ENCODE results near the gene KHK.

Gene KHK

DNA sequence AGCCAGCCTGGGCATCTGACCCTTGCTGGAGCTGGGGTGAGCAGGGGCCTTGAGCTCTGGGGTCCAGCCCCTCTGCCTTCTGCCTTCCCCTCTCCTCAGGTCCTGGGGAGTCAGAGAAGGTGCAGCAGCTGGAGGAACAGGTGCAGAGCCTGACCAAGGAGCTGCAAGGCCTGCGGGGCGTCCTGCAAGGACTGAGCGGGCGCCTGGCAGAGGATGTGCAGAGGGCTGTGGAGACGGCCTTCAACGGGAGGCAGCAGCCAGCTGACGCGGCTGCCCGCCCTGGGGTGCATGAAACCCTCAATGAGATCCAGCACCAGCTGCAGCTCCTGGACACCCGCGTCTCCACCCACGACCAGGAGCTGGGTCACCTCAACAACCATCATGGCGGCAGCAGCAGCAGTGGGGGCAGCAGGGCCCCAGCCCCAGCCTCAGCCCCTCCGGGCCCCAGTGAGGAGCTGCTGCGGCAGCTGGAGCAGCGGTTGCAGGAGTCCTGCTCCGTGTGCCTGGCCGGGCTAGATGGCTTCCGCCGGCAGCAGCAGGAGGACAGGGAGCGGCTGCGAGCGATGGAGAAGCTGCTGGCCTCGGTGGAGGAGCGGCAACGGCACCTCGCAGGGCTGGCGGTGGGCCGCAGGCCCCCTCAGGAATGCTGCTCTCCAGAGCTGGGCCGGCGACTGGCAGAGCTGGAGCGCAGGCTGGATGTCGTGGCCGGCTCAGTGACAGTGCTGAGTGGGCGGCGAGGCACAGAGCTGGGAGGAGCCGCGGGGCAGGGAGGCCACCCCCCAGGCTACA is 4.4 kb upstream of the KHK start:
- no peak for DNase-seq (ENCODE audit: low read depth)

DNA sequence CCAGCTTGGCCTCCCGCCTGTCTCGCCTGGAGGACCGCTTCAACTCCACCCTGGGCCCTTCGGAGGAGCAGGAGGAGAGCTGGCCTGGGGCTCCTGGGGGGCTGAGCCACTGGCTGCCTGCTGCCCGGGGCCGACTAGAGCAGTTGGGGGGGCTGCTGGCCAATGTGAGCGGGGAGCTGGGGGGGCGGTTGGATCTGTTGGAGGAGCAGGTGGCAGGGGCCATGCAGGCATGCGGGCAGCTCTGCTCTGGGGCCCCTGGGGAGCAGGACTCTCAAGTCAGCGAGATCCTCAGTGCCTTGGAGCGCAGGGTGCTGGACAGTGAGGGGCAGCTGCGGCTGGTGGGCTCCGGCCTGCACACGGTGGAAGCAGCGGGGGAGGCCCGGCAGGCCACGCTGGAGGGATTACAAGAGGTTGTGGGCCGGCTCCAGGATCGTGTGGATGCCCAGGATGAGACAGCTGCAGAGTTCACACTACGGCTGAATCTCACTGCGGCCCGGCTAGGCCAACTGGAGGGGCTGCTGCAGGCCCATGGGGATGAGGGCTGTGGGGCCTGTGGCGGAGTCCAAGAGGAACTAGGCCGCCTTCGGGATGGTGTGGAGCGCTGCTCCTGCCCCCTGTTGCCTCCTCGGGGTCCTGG is 3.7 kb upstream of the KHK start:
- no peak for DNase-seq (ENCODE audit: low read depth)

DNA sequence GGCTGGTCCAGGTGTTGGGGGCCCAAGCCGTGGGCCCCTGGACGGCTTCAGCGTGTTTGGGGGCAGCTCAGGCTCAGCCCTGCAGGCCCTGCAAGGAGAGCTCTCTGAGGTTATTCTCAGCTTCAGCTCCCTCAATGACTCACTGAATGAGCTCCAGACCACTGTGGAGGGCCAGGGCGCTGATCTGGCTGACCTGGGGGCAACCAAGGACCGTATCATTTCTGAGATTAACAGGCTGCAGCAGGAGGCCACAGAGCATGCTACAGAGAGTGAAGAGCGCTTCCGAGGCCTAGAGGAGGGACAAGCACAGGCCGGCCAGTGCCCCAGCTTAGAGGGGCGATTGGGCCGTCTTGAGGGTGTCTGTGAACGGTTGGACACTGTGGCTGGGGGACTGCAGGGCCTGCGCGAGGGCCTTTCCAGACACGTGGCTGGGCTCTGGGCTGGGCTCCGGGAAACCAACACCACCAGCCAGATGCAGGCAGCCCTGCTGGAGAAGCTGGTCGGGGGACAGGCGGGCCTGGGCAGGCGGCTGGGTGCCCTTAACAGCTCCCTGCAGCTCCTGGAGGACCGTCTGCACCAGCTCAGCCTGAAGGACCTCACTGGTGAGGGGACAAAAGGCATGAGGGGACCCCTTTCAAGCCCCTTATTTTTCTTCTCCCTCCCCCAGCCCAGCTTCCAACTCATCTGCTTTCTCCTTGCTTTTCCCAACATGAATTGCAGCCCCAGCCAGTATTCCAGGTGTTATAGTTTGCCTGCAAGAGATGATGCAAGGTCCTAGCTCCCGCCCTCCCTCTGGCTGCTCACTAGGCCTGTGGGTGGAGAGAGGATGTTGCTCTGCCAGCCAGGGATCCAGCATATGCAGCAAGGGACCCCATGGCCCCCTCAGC is 2.9 kb upstream of the KHK start:
- no peak for DNase-seq (ENCODE audit: low read depth)

DNA sequence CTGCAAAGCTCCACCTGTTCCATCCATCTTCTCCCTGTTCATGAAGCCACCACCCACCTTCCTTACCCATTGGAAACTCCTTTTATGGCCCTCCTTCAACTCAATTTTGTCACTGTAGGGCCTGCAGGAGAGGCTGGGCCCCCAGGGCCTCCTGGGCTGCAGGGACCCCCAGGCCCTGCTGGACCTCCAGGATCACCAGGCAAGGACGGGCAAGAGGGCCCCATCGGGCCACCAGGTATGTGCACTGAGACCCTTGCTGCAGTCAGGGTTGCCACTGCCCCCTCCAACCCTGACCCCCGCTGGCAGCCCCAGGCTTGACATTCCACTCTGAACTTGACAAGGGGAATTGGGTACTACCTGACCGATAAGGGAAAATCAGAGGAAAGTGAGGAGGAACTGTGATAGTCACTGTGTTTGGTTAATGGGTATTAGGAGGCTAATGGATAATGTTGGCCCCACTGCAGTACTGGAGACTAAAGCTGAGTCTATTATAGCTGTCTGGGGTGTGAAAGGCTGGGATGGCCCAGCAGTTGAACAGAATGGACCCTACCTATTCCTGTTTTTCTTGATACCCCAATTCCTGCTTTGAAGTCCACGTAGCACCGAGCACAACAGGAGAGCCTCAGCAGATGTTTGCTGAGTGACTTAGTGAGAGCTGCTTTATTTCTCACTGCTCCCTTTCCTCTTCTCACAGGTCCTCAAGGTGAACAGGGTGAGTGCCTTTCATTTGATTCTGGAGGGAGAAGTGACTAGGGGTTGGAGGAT is 2.1 kb upstream of the KHK start:
- no peak for DNase-seq (ENCODE audit: low read depth)

DNA sequence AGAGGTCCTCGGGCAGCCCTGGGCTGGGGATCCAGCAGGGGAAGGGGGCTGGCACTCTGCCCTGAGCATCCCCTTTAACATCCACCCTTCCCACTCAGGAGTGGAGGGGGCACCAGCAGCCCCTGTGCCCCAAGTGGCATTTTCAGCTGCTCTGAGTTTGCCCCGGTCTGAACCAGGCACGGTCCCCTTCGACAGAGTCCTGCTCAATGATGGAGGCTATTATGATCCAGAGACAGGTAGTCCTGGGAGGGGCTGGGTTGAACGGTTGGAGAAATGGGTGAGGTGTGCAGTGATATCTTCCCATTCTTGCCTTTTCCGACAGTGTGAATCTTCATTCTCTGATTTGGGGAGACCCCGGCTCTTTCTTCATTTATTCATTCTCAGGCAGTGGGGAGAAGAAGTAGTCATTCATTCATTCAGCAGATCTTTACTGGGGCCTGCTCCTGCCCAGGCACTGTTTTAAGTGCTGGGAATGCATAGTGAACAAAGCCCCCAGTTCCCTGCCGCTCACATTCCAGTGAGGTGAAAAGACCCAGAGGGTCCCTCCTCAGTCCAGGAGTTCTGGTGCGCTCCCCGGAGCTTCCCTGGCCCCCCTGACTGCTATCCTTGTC is 1.4 kb upstream of the KHK start:
- DNase-seq (ENCODE audit: low read depth), result no peak

DNA sequence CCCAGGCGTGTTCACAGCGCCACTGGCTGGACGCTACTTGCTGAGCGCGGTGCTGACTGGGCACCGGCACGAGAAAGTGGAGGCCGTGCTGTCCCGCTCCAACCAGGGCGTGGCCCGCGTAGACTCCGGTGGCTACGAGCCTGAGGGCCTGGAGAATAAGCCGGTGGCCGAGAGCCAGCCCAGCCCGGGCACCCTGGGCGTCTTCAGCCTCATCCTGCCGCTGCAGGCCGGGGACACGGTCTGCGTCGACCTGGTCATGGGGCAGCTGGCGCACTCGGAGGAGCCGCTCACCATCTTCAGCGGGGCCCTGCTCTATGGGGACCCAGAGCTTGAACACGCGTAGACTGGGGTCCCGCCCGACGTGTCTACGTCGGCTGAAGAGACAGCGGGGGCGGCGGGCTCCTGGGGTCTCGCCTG is 891 bp upstream of the KHK start:
- DNase-seq (ENCODE audit: low read depth), result no peak

DNA sequence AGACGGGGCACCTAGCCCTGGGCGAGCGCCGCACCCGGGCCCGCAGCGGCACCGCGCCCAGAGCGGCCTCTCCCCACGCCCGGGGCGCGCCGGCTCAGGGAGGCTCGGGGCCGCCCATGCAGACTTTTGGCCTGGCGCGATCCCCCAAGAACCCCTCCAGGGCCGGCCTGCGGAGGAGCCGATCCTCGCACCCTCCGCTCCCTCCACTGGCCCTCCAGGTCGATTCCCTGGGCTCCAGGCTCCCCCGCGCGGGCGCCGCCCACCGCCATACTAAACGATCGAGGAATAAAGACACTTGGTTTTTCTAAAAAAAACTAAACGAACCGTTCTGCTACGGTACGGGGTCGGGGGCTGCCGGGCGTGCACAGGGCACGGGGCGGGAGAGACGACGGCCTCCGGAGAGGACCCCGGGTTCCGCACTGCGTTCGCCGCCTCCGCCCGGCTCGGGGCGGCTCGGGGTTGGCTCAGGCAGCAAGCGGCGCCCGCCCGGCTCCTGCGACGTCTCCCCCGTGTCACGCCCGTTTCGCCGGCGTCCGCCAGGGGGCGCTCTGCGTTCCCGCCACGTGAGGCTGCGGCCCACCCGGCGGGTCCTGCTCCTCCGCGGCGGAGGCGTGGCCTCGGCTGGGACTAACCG is 365 bp upstream of the KHK start:
- peak; percentile 94 for DNase-seq (ENCODE audit: low read depth)

DNA sequence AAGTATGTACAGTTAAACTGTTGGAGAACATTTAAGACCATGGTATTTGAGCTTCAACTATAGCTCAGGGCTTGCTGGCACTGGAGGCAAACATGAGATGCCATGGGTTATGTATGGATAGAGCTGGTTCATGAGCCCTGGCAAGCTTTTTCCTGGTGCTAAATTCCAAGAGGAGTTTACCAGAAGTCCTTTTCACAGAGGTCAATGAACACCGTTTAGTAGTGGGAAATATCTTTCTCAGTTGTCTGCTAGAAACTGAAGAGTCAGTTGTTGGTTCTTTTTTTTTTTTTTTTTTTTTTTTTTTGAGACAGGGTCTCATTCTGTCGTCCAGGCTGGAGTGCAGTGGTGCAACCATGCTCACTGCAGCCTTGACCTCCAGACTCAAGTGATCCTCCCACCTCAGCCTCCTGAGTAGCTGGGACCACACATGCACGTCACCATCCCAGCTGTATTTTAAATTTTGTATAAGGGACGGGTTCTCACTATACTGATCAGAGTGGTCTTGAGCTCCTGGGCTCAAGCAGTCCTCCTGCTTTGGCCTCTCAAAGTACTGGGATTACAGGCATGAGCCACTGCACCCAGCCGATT is 1.3 kb downstream of the KHK start:
- no peak for DNase-seq (ENCODE audit: low read depth)

DNA sequence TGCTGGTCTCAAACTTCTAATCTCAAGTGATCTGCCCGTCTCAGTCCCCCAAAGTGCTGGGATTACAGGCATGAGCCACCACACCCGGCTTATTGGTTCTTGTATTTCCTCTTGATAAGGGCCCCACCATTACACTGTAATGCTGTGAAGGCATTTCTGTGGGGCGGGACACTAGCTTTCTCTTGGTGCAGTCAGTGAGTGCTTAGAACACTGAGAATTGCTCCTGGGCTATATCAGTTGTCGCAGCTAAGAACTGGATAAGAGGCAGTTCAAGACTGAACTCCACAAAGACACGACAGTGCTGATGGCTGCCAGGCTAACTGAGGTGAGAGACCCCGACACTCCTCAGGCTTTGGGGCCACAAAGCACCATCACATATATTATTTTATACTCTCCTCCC is 2.1 kb downstream of the KHK start:
- no peak for DNase-seq (ENCODE audit: low read depth)

DNA sequence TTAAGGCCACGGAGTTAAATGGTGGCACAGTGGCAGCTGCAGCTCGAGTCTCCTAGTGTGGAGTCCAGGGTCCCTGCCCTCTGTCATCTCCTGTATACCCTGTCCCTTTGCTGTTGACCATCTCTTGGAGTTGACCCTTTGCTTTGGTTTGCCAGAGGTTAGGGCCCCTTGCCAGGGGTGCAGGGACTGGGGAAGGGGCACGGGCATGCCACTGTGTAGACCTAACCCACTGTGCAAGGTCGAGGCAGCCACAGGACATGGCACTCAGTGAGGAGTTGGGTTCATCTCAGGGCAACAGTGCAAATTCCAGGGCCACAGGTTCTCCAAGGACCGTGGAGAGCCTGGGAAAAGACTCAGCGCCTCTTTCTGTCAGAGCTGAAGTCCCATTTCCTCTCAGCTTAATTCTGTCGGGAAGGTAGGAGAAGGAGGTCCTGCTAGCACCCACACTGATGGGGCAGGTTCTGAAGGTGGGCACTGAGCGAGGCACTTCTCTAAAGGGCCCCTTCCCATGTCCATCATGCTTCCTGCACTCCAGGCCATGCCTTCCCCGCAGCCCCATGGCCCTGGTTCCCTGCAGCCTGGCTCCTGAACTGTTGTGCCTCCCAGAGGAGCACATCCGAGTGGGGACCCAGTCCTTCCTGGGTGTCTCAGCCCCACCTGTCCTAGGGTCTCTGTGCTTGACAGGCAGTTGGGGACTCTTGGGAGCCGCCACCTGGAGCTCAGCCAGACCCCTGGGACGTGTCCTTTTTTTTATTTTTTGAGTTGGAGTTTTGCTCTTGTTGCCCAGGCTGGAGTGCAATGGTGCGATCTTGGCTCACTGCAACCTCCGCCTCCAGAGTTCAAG is 2.8 kb downstream of the KHK start:
- DNase-seq (ENCODE audit: low read depth), result no peak

DNA sequence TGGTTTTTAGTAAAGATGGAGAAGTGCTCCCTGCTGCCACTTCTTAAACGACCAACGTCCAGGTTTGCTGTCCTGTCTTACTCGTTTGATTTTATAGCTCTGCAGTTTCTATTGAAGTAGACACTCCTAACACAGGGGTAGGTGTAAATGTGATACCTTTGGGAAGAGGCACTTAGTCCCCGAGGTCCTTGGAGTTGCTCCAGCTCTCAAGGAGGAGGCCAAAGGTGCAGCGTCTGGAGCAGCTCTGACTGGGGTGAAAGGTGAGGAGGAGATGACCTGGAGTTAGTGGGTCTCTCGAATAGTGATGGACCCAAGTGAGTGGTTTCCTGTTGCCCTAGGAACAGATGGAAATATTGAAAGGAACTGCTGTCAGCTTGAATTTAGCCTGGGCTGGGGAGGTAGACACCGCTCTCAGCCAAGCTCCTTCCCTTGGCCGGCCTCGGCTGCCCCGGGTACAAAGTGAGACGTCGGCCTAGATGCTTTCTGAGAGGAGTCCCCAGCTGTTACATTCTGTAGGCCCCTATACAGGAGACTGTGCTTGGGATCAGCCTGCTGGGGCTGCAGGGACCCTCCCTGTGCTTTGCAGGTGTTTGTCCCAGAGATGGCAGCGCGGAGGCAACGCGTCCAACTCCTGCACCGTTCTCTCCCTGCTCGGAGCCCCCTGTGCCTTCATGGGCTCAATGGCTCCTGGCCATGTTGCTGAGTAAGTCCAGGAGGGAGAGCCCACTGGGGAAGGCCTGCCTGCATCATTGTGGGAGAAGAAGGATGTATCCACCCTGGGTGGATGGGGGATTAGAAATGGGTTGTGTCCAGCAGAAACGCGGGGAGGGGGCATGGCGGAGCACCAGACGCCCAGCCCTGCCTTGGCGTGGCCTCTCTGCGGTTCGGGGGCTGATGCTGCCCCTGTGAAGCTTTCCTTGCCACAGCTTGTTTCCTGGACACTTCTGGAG is 5.4 kb downstream of the KHK start:
- DNase-seq (ENCODE audit: low read depth), result no peak

DNA sequence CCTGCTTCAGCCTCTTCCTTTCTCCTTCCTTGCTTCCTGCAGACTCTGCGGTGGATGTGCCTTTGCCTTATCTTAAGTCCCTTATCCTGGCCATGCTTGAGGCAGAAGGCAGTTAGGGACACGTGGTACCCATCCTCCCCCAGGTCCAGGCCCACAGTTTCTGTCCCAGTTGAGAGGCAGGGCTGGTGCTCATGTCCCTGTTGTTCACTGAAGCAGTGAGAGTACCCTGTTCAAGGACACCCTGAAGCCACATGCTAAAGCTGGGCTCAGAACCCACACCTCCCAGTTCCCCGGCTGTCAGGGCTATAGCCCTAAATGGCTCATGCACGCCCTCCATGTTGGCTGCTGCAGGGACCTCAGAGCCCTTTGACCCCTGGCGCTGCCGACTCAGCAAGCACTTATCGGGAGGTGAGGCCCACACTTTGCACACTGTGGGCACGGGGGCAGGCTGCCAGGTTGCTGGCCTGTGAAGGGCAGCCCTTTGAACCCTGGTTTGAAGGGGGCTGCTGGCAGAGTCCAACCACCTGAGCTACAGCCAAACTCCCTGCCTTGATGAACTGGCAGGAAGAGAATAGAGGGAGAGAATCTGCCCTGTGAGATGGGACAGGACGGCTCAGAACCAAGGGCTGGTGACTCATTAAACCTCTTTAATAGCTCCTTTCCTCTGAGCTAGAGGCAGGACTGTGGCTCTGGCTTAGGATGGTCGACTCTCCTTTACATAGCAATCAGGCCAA is 6.3 kb downstream of the KHK start:
- DNase-seq (ENCODE audit: low read depth), result no peak

DNA sequence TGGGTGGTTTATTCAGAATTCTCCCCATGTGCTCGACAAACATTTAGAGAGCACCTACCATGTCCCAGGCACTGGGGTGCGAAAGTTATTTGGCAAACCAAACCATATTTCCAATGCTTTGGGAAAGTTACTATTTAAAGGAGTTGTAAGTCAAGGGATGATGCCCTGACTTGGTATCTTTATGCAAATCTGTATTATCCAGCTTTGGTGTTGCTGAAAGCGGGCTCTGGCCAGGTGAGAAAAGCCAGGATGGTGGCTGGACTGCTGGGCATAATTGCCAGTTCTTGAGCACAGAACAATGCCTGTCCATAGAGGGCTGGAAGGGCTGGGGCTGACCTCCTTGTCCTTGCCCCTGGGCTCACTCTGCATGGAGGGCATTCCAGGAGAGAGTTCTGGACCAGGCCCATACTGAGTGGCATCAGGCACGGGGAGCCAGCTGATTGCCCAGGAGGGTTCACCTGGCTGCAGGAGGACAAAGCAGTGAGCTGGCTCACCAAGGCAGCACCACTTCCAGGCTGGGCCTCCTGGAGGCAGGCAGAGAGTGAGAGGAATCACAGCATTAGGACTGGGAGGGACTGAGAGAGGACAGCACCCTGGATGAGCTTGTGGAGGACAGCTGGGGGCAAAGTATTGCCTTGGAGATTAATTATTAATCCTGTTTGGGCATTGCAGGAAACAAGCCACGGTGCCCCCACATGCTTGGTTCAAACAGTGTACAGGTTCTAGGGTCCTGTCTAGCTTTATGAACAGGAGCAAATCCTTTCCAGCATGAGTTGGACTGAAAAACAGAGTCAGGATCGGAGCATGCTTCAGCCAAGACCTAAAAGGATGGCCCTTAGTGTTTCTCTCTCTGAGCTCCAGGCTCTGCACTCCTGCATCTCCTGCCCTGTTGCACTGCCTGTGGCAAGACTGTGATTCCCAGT is 7.1 kb downstream of the KHK start:
- DNase-seq (ENCODE audit: low read depth), result no peak

DNA sequence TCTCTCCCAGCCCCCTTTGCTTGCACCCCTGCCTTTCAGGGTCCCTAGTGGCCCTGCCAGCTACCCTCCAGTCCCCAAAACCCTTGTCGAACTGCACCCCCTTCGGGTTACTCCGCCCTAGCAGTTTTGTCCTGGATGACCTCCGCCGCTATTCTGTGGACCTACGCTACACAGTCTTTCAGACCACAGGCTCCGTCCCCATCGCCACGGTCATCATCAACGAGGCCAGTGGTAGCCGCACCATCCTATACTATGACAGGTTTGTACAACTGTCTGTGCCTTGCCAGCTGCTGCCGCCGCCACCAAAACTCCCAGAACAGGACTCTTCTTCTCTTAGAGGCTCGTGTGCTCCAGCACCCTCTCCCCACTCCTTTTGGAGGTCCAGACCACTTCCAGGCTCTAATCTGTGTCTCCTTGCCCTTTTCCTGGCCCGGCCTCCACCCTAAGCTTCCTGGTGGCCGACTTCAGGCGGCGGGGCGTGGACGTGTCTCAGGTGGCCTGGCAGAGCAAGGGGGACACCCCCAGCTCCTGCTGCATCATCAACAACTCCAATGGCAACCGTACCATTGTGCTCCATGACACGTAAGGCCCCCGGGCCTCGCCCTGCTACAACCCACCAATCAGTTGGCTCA is 7.9 kb downstream of the KHK start:
- no peak for DNase-seq (ENCODE audit: low read depth)

DNA sequence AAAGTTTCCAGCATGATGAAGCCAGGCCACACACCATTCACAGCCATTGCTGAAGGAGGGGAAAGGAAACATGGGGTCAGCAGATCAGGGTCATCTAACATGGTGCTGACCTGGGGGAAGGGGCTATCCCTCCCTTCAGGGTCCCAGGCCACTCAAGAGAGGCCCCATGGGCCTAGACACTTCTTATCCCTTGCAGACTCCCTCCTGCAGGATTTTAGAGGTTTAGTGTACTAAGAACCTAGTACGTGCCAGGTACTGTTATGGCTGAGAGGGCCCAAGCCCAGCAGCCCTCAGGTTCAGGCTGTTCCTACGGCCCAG is 8.8 kb downstream of the KHK start:
- DNase-seq (ENCODE audit: low read depth), result no peak
